Endothelial cell of umbilical vein (primary cell): ENCODE data around the gene NFKBIE. TPM values are rescaled to one million over a fixed set of nuclear protein-coding genes. Genes with fewer than 3 reads are reported as not detected.
A peak's percentile ranks its signal among the peaks of the same experiment; 100 is the strongest.

Experiments used
- BruUV-seq: library from RNA; stranded (reverse); fragments of 400-500 nt; replicated peaks from 2 replicates; lab custom pipeline; 2021; lab: Mats Ljungman, UMichigan
- CTCF ChIA-PET: fragments of 300-600, 350-600 bp; sonication (Branson Sonifier 250); formaldehyde crosslinking; loops from one replicate; lab custom pipeline; 2021; ENCODE audit warnings: antibody characterized with exemption, inconsistent platforms; lab: Charles Lee
- POLR2A ChIA-PET: fragments of 300-600, 350-600 bp; sonication (Branson Sonifier 250); formaldehyde crosslinking; loops from one replicate; lab custom pipeline; 2021; ENCODE audit warnings: antibody characterized with exemption, inconsistent platforms; lab: Charles Lee
- DNase-seq: peaks from one replicate; pipeline ENCODE4 v3.0.0-alpha.2; 2011; ENCODE audit warnings: low read depth, low spot score
- FAIRE-seq: peaks from 2 replicates; lab custom pipeline; 2011; peaks lifted over from hg19 to GRCh38; lab: Jason Lieb, UNC
- H2AFZ ChIP-seq: 2 replicates; pipeline ENCODE4 v1.6.0; 2012; ENCODE audit warnings: low read depth, low read length, control low read depth, inconsistent platforms
- H3K27ac ChIP-seq: 2 replicates; pipeline ENCODE4 v1.5.1; 2011; ENCODE audit warnings: low read depth, mild to moderate bottlenecking, control low read depth, low read length, moderate library complexity; ENCODE audit not compliant: insufficient read depth
- H3K27me3 ChIP-seq, 2 experiments: 2 replicates each; pipeline versions ENCODE4 v1.6.0 to v1.6.1; 2011; ENCODE audit warnings: low read length in 2 of 2, mixed read lengths in 1 of 2; ENCODE audit not compliant: control insufficient read depth in 2 of 2, insufficient read depth in 2 of 2
- H3K36me3 ChIP-seq, 2 experiments: 2 replicates in 1 of 2; 3 replicates in 1 of 2; pipeline ENCODE4 v1.5.1; 2011; ENCODE audit warnings: low read length in 2 of 2, mild to moderate bottlenecking in 1 of 2, moderate library complexity in 1 of 2; ENCODE audit not compliant: control insufficient read depth in 2 of 2, insufficient read depth in 2 of 2; ENCODE audit errors: extremely low read depth in 1 of 2
- H3K4me1 ChIP-seq: 3 replicates; pipeline ENCODE4 v1.5.1; 2011; ENCODE audit warnings: mild to moderate bottlenecking, low read length; ENCODE audit not compliant: control insufficient read depth, insufficient read depth; ENCODE audit errors: extremely low read depth
- H3K4me2 ChIP-seq: 2 replicates; pipeline ENCODE4 v1.6.1; 2011; ENCODE audit warnings: low read length, control low read depth, mixed read lengths; ENCODE audit not compliant: insufficient read depth
- H3K4me3 ChIP-seq, 3 experiments: fragments of 200-600 bp in 1 of 3; sonication (generic), shearing (Covaris generic) in 1 of 3; replicated peaks in 1 of 3; 2 replicates each; pipeline ENCODE4 v1.5.1; 2011 to 2016; ENCODE audit warnings: control low read depth in 3 of 3, low read length in 3 of 3, mild to moderate bottlenecking in 2 of 3, inconsistent platforms in 1 of 3, low read depth in 1 of 3, moderate library complexity in 1 of 3; ENCODE audit not compliant: insufficient read depth in 1 of 3
- H3K79me2 ChIP-seq: 2 replicates; pipeline ENCODE4 v1.6.0; 2012; ENCODE audit warnings: low read length, inconsistent platforms; ENCODE audit not compliant: control insufficient read depth, insufficient read depth
- H3K9ac ChIP-seq: replicated peaks from 2 replicates; pipeline ENCODE3; 2011; ENCODE audit warnings: low read length, control low read depth; ENCODE audit not compliant: insufficient read depth; ENCODE audit errors: extremely low read depth
- H3K9me1 ChIP-seq: replicated peaks from 3 replicates; pipeline ENCODE4 v1.6.0; 2011; ENCODE audit warnings: mild to moderate bottlenecking, low read length; ENCODE audit not compliant: control insufficient read depth, insufficient read depth; ENCODE audit errors: extremely low read depth
- H3K9me3 ChIP-seq: replicated peaks from 2 replicates; pipeline ENCODE4 v1.5.1; 2012; ENCODE audit warnings: low read length, inconsistent platforms; ENCODE audit not compliant: control insufficient read depth, insufficient read depth
- H4K20me1 ChIP-seq: replicated peaks from 2 replicates; pipeline ENCODE3; 2011; ENCODE audit warnings: mild to moderate bottlenecking, low read length; ENCODE audit not compliant: control insufficient read depth, insufficient read depth; ENCODE audit errors: extremely low read depth
- EZH2 ChIP-seq: IDR thresholded peaks from 2 replicates; pipeline ENCODE4 v1.6.1; 2012; ENCODE audit warnings: borderline replicate concordance, low read depth, mild to moderate bottlenecking, moderate library complexity, low read length, inconsistent platforms; ENCODE audit not compliant: severe bottlenecking
- JUN ChIP-seq: IDR thresholded peaks from 2 replicates; pipeline ENCODE4 v1.6.1; 2011; ENCODE audit warnings: borderline replicate concordance, low read depth; ENCODE audit not compliant: insufficient read length, insufficient read depth
- POLR2A ChIP-seq: IDR thresholded peaks from 2 replicates; pipeline ENCODE4 v1.6.1; 2012; ENCODE audit warnings: low read depth, mild to moderate bottlenecking, control low read depth, low read length
- POLR2AphosphoS5 ChIP-seq: IDR thresholded peaks from 2 replicates; pipeline ENCODE4 v1.6.1; 2012; ENCODE audit warnings: low read depth, mild to moderate bottlenecking, control low read depth, low read length, moderate library complexity; ENCODE audit not compliant: insufficient read depth
- dilution Hi-C: fragments of 300-500 bp; cut with MboI; formaldehyde crosslinking; loops from one replicate; pipeline ENCODE4 v1.15.0; 2019; ENCODE audit warnings: low sequenced_read_pairs; ENCODE audit not compliant: extremely low pct_ligation_motif_present
- intact Hi-C: fragments of 100-400 bp; cut with micrococcal nuclease; formaldehyde crosslinking; loops from one replicate; pipeline ENCODE4 v1.10.0; 2022
- polyA plus RNA-seq, 4 experiments: library from polyadenylated mRNA; depleted of rRNA in 3 of 4; stranded (reverse) in 3 of 4; unstranded in 1 of 4; fragments of >200 nt; gene quantifications; 2 replicates each; pipeline versions ENCODE4 v1.2.1 to v1.2.3, GENCODE V29; 2011 to 2012; ENCODE audit warnings: missing spikeins in 1 of 4
- total RNA-seq: library from RNA; stranded (reverse); gene quantifications from 2 replicates; pipeline ENCODE4 v1.2.3, GENCODE V29; 2021
- TF ChIP-seq, protein P1 (sequence below), 2 donors: IDR thresholded peaks; 1 replicate in 1 of 2; 2 replicates in 1 of 2; pipeline ENCODE4 v1.5.1; 2011; ENCODE audit warnings: low read length in 2 of 2, mild to moderate bottlenecking in 2 of 2, moderate library complexity in 2 of 2, control low read depth in 1 of 2, inconsistent platforms in 1 of 2, low read depth in 1 of 2; ENCODE audit not compliant: insufficient read depth in 1 of 2; ENCODE audit errors: extremely low read depth in 1 of 2
- TF ChIP-seq, protein P2 (sequence below): IDR thresholded peaks from 2 replicates; pipeline ENCODE4 v1.6.1; 2011; ENCODE audit not compliant: insufficient read depth, insufficient read length

The NFKBIE gene
- total and polyA plus RNA-seq, 2 donors (not counting 3 experiments of a cell fraction or from before 2014, with no cell fraction given) = 19.0 to 22.6 TPM

DNA sequence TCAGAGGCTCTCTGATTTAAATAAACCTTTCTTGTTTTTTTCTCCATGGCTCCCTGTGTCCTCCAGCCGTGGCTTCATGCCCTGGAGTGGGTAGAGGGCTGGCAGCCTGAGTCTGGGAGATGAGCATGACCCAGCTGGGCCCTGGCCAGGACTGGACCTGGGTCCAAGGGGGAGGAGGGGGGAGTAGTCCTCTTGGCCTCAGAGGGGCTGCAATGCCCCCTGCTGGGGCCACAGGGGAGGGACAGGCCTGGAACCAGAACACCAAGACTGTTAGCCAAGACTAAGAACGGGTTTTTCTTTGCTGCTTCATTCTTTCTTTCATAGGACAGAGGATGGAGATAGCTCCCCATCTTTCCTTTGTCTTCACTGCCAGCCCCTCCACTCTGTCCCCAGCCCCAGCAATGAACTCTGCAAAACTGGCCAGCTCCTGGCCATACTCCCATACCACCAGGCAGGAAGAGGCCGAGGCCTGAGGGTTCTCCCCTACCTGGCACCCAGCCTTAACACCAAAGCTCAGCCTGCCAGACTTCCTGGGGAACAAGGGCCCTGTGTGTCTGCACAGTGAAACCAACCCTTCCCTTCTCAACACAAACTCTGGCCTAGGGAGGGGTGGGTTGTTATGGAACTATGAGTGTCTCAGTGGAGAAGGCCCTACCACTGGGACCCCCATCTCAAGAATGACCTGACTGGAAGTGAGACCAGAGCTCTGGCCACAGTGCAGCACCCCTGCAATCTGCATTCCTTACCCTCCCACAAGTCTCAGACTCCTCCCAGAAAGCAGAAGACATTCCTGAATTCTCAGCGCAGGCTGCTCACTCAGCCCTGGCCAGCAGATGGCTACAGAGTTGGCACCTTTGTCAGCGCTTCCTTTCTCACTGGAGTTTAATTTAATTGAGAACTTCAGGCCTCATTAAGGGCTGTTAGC, 31.0 kb downstream of the NFKBIE start:
- Histone ChIP-seq H3K9me3 (no peaks in the 10 kb centered on the region), H3K4me3 (no peak overlapping the region), H3K27me3 (no peaks in the 10 kb centered on the region), H3K79me2 (peaks cover 9% of the 10 kb centered on the region), H3K36me3 (peaks cover 16 to 39% of the 10 kb centered on the region in 2 experiments), H4K20me1 (no peaks in the 10 kb centered on the region), H3K4me2 (no peak overlapping the region), H3K9me1 (no peaks in the 10 kb centered on the region), H3K9ac (no peak overlapping the region), H3K4me1 (peaks cover 41% of the 10 kb centered on the region), H2AFZ (no peak overlapping the region), H3K27ac (no peak overlapping the region)
- ChIA-PET POLR2A (interaction anchor here (0.7 to 1.5 kb wide), 2 partner anchors 10 to 19 kb away, joined by 3 to 4 read pairs; no protein-coding TSS in a partner anchor), CTCF (interaction anchor here (0.7 to 7.2 kb wide), 15 partner anchors 11 to 139 kb away, joined by 3 to 148 read pairs (median 6); partner anchors contain the start of gene SLC29A1)
- FAIRE-seq = peak; percentile 67
- DNase-seq = peak; percentile 69
- intact Hi-C loops = loop anchor here (1.0 kb wide), 3 partner anchors 13 to 138 kb away; no protein-coding TSS in a partner anchor
- dilution Hi-C loops = loop anchor here (10.0 kb wide), 1 partner anchor 130 kb away; no protein-coding TSS in a partner anchor
- BruUV-seq = no TSS peak
- no peak for TF ChIP-seq POLR2A
- TF ChIP-seq EZH2 = no peak
- no peak for TF ChIP-seq JUN
- TF ChIP-seq, protein P1, sequence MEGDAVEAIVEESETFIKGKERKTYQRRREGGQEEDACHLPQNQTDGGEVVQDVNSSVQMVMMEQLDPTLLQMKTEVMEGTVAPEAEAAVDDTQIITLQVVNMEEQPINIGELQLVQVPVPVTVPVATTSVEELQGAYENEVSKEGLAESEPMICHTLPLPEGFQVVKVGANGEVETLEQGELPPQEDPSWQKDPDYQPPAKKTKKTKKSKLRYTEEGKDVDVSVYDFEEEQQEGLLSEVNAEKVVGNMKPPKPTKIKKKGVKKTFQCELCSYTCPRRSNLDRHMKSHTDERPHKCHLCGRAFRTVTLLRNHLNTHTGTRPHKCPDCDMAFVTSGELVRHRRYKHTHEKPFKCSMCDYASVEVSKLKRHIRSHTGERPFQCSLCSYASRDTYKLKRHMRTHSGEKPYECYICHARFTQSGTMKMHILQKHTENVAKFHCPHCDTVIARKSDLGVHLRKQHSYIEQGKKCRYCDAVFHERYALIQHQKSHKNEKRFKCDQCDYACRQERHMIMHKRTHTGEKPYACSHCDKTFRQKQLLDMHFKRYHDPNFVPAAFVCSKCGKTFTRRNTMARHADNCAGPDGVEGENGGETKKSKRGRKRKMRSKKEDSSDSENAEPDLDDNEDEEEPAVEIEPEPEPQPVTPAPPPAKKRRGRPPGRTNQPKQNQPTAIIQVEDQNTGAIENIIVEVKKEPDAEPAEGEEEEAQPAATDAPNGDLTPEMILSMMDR (IDR thresholded peaks at IDR 0.05; ENCODE audit: extremely low read depth in 1 of 2, insufficient read depth in 1 of 2, low read depth in 1 of 2, low read length in 2 of 2) = peak; percentile 73 to 86
- peak; percentile 17 for TF ChIP-seq POLR2AphosphoS5
- TF ChIP-seq, protein P2, sequence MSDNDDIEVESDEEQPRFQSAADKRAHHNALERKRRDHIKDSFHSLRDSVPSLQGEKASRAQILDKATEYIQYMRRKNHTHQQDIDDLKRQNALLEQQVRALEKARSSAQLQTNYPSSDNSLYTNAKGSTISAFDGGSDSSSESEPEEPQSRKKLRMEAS = no peak
